ENCODE data around the gene SYNM. TPM values are rescaled to one million over a fixed set of nuclear protein-coding genes. Genes with fewer than 3 reads are reported as not detected.

Gene SYNM
- total RNA-seq, 1 experiment from 2014 or later = 9.9 TPM

GRCh38 chr15:99057020-99057419 is 47.9 kb upstream of the SYNM start:
- H4K20me1 ChIP-seq (ENCODE audit: low read length) = no peaks in the 10 kb centered on the region
- H3K4me3 ChIP-seq (ENCODE audit: low read length) = no peak overlapping the region
- POLR2A ChIA-PET (ENCODE audit: unreplicated experiment) = no interaction called here
- no peaks in the 10 kb centered on the region for H3F3A ChIP-seq (ENCODE audit: low read length, unreplicated experiment)
- no peak for TF ChIP-seq CTCF (conservative IDR thresholded peaks at IDR 0.05; ENCODE audit: low read depth, low read length)
- no peak for TF ChIP-seq EZH2 (IDR thresholded peaks at IDR 0.05; ENCODE audit: low read length, unreplicated experiment)
- no peak for TF ChIP-seq EZH2phosphoT487 (IDR thresholded peaks at IDR 0.05; ENCODE audit: borderline replicate concordance, low read length)
- no peak overlapping the region for H3K4me2 ChIP-seq (ENCODE audit: low read length)
- H3K79me2 ChIP-seq (ENCODE audit: low read length) = no peaks in the 10 kb centered on the region
- H3K9me3 ChIP-seq (ENCODE audit: low read length) = no peaks in the 10 kb centered on the region
- H3K9me2 ChIP-seq (replicated peaks; ENCODE audit: low read length) = no peaks in the 10 kb centered on the region
- no peak overlapping the region for H2AFZ ChIP-seq (ENCODE audit: low read length)
- no peak overlapping the region for H3K27ac ChIP-seq (ENCODE audit: low read length)
- DNase-seq (no peak), ATAC-seq (no peak)
- intact Hi-C loops (cut with micrococcal nuclease) = loop anchor here (10.0 kb wide), 2 partner anchors 72 to 142 kb away; no protein-coding TSS in a partner anchor
- H3K36me3 ChIP-seq (ENCODE audit: low read depth, low read length) = no peaks in the 10 kb centered on the region
- no peaks in the 10 kb centered on the region for H3K27me3 ChIP-seq (ENCODE audit: low read length)
- no peaks in the 10 kb centered on the region for H3K4me1 ChIP-seq (ENCODE audit: insufficient read depth, low read length)
- CTCF ChIA-PET = interaction anchor here (0.6 kb wide), 1 partner anchor 46 kb away, joined by 3 read pairs; no protein-coding TSS in a partner anchor
- BruUV-seq (replicated peaks) = no TSS peak
- no peak overlapping the region for H3K9ac ChIP-seq (ENCODE audit: low read length)

GRCh38 chr15:99057697-99058420 is 47.0 kb upstream of the SYNM start:
- Histone ChIP-seq H3K4me2 (ENCODE audit: low read length) (peak overlapping the region; percentile 52; the same call in 1 of the 2 replicates), H3K27me3 (ENCODE audit: low read length) (no peaks in the 10 kb centered on the region), H2AFZ (ENCODE audit: low read length) (no peak overlapping the region), H3K9ac (ENCODE audit: low read length) (no peak overlapping the region), H3F3A (ENCODE audit: low read length, unreplicated experiment) (no peaks in the 10 kb centered on the region), H3K79me2 (ENCODE audit: low read length) (no peaks in the 10 kb centered on the region), H3K9me3 (ENCODE audit: low read length) (no peaks in the 10 kb centered on the region), H3K9me2 (replicated peaks; ENCODE audit: low read length) (no peaks in the 10 kb centered on the region), H3K36me3 (ENCODE audit: low read depth, low read length) (no peaks in the 10 kb centered on the region), H3K27ac (ENCODE audit: low read length) (no peak overlapping the region), H4K20me1 (ENCODE audit: low read length) (no peaks in the 10 kb centered on the region), H3K4me3 (ENCODE audit: low read length) (no peak overlapping the region), H3K4me1 (ENCODE audit: insufficient read depth, low read length) (no peaks in the 10 kb centered on the region)
- BruUV-seq (replicated peaks) = no TSS peak
- TF ChIP-seq EZH2 (IDR thresholded peaks at IDR 0.05; ENCODE audit: low read length, unreplicated experiment) = no peak
- CTCF ChIA-PET = interaction anchor here (0.6 kb wide), 1 partner anchor 406 kb away, joined by 6 read pairs; no protein-coding TSS in a partner anchor
- no peak for ATAC-seq
- no peak for DNase-seq
- intact Hi-C loops (cut with micrococcal nuclease) = loop anchor here (2.0 to 10.0 kb wide), 3 partner anchors 43 to 143 kb away; no protein-coding TSS in a partner anchor
- POLR2A ChIA-PET (ENCODE audit: unreplicated experiment) = interaction anchor here (0.6 kb wide), 1 partner anchor 43 kb away, joined by 12 read pairs; no protein-coding TSS in a partner anchor

GRCh38 chr15:99058421-99058870 is 46.4 kb upstream of the SYNM start:
- BruUV-seq (replicated peaks) = no TSS peak
- Histone ChIP-seq H3K27ac (ENCODE audit: low read length) (no peak overlapping the region), H3K4me1 (ENCODE audit: insufficient read depth, low read length) (no peaks in the 10 kb centered on the region), H3K4me2 (ENCODE audit: low read length) (peak overlapping the region; percentile 52), H3K36me3 (ENCODE audit: low read depth, low read length) (no peaks in the 10 kb centered on the region), H3F3A (ENCODE audit: low read length, unreplicated experiment) (no peaks in the 10 kb centered on the region), H3K4me3 (ENCODE audit: low read length) (peak overlapping the region; percentile 62), H4K20me1 (ENCODE audit: low read length) (no peaks in the 10 kb centered on the region), H3K9me2 (replicated peaks; ENCODE audit: low read length) (no peaks in the 10 kb centered on the region), H3K9ac (ENCODE audit: low read length) (no peak overlapping the region), H3K79me2 (ENCODE audit: low read length) (no peaks in the 10 kb centered on the region), H3K9me3 (ENCODE audit: low read length) (no peaks in the 10 kb centered on the region), H3K27me3 (ENCODE audit: low read length) (no peaks in the 10 kb centered on the region), H2AFZ (ENCODE audit: low read length) (peak overlapping the region; percentile 52; the same call in 1 of the 2 replicates)
- intact Hi-C loops (cut with micrococcal nuclease) = loop anchor here (2.0 to 10.0 kb wide), 3 partner anchors 44 to 144 kb away; no protein-coding TSS in a partner anchor
- no peak for TF ChIP-seq CTCF (conservative IDR thresholded peaks at IDR 0.05; ENCODE audit: low read depth, low read length)
- no peak for TF ChIP-seq EZH2phosphoT487 (IDR thresholded peaks at IDR 0.05; ENCODE audit: borderline replicate concordance, low read length)
- TF ChIP-seq EZH2 (IDR thresholded peaks at IDR 0.05; ENCODE audit: low read length, unreplicated experiment) = no peak
- ATAC-seq (no peak; the same call in 1 of the 2 replicates), DNase-seq (no peak)
- ChIA-PET CTCF (interaction anchor here (0.6 to 1.6 kb wide), 2 partner anchors 185 to 1911 kb away, joined by 8 to 11 read pairs; no protein-coding TSS in a partner anchor), POLR2A (ENCODE audit: unreplicated experiment) (interaction anchor here (0.6 kb wide), 1 partner anchor 269 kb away, joined by 3 read pairs; no protein-coding TSS in a partner anchor)
